Measurements from ENCODE around the gene KLRC1. TPM values are rescaled to one million over a fixed set of nuclear protein-coding genes. Genes with fewer than 3 reads are reported as not detected.
"Not testable (repeated sequence)": the region's sequence is repeated elsewhere in the genome, so short reads cannot be mapped to it uniquely, and the experiment has no call there.

The KLRC1 gene
- total RNA-seq, 3 donors from 2014 or later: 0.86 to 5.0 (median 1.5) TPM

GRCh38 chr12:10441144-10441543, 12.0 kb downstream of the KLRC1 start:
- not testable (repeated sequence) for H3K9me3 Mint-ChIP-seq; H3K4me1 Mint-ChIP-seq (ENCODE audit: low read depth); H3K36me3 Mint-ChIP-seq (ENCODE audit: insufficient read depth); ATAC-seq; H3K27me3 Mint-ChIP-seq (ENCODE audit: low read depth); H3K4me3 Mint-ChIP-seq; DNase-seq

GRCh38 chr12:10439608-10440274, 13.4 kb downstream of the KLRC1 start:
- H3K36me3 Mint-ChIP-seq (ENCODE audit: insufficient read depth); H3K4me3 Mint-ChIP-seq; H3K27me3 Mint-ChIP-seq (ENCODE audit: low read depth); DNase-seq; H3K4me1 Mint-ChIP-seq (ENCODE audit: low read depth); ATAC-seq; H3K9me3 Mint-ChIP-seq: not testable (repeated sequence)

- not testable (repeated sequence) for H3K4me3 Mint-ChIP-seq; H3K36me3 Mint-ChIP-seq (ENCODE audit: insufficient read depth); H3K4me1 Mint-ChIP-seq (ENCODE audit: low read depth); DNase-seq; H3K9me3 Mint-ChIP-seq; ATAC-seq; H3K27me3 Mint-ChIP-seq (ENCODE audit: low read depth)
Observed at GRCh38 chr12:10437601-10438000, 15.6 kb downstream of the KLRC1 start.

GRCh38 chr12:10435816-10436215, 17.4 kb downstream of the KLRC1 start, which contains the start of gene KLRC2:
TSS of gene KLRC2 (minus strand) at chr12:10436010. CDS start at chr12:10435986, 24 bp downstream.
- H3K4me3 Mint-ChIP-seq; H3K9me3 Mint-ChIP-seq; H3K36me3 Mint-ChIP-seq (ENCODE audit: insufficient read depth); H3K4me1 Mint-ChIP-seq (ENCODE audit: low read depth); DNase-seq; H3K27me3 Mint-ChIP-seq (ENCODE audit: low read depth); ATAC-seq: not testable (repeated sequence)

GRCh38 chr12:10430623-10431022, 22.6 kb downstream of the KLRC1 start:
- H3K4me1 Mint-ChIP-seq (ENCODE audit: low read depth); H3K27me3 Mint-ChIP-seq (ENCODE audit: low read depth); H3K36me3 Mint-ChIP-seq (ENCODE audit: insufficient read depth); H3K4me3 Mint-ChIP-seq; DNase-seq; H3K9me3 Mint-ChIP-seq: not testable (repeated sequence)
- peak in 1 of 2 donors; percentile 72 for ATAC-seq

GRCh38 chr12:10425938-10426337, 27.2 kb downstream of the KLRC1 start:
- not testable (repeated sequence) for H3K27me3 Mint-ChIP-seq (ENCODE audit: low read depth); DNase-seq; H3K36me3 Mint-ChIP-seq (ENCODE audit: insufficient read depth); H3K4me3 Mint-ChIP-seq; H3K9me3 Mint-ChIP-seq; H3K4me1 Mint-ChIP-seq (ENCODE audit: low read depth); ATAC-seq

GRCh38 chr12:10424260-10424899, 28.8 kb downstream of the KLRC1 start:
- H3K9me3 Mint-ChIP-seq; H3K36me3 Mint-ChIP-seq (ENCODE audit: insufficient read depth); DNase-seq; H3K4me1 Mint-ChIP-seq (ENCODE audit: low read depth); H3K4me3 Mint-ChIP-seq; H3K27me3 Mint-ChIP-seq (ENCODE audit: low read depth): not testable (repeated sequence)
- ATAC-seq: peak in 1 of 2 donors; percentile 38

- H3K4me3 Mint-ChIP-seq; DNase-seq; H3K36me3 Mint-ChIP-seq (ENCODE audit: insufficient read depth); H3K4me1 Mint-ChIP-seq (ENCODE audit: low read depth); H3K9me3 Mint-ChIP-seq; H3K27me3 Mint-ChIP-seq (ENCODE audit: low read depth): not testable (repeated sequence)
- ATAC-seq: peak; percentile 43 to 59
Observed at GRCh38 chr12:10422159-10422558, 31.0 kb downstream of the KLRC1 start.

GRCh38 chr12:10420334-10420733, 32.8 kb downstream of the KLRC1 start, which contains the start of gene KLRC3:
TSS of gene KLRC3 (minus strand) at chr12:10420595. CDS start at chr12:10420550, 45 bp downstream.
- H3K9me3 Mint-ChIP-seq; H3K36me3 Mint-ChIP-seq (ENCODE audit: insufficient read depth); H3K27me3 Mint-ChIP-seq (ENCODE audit: low read depth); H3K4me1 Mint-ChIP-seq (ENCODE audit: low read depth); DNase-seq; H3K4me3 Mint-ChIP-seq: not testable (repeated sequence)
- ATAC-seq: peak in 1 of 2 donors; percentile 35

GRCh38 chr12:10409392-10409791, 43.8 kb downstream of the KLRC1 start, which contains the start of gene KLRC4:
TSS of gene KLRC4 (minus strand) at chr12:10409757. CDS start at chr12:10409575, 182 bp downstream.
- Mint-ChIP-seq H3K9me3 (peaks cover 3% of the 10 kb centered on the region), H3K4me1 (ENCODE audit: low read depth) (no peaks in the 10 kb centered on the region), H3K4me3 (peak within 1 kb of the TSS; percentile 66), H3K27me3 (ENCODE audit: low read depth) (peaks cover 7% of the 10 kb centered on the region), H3K36me3 (ENCODE audit: insufficient read depth) (no peaks in the 10 kb centered on the region)
- DNase-seq: no peak
- peak in 1 of 2 donors; percentile 68 for ATAC-seq

GRCh38 chr12:10408842-10409241, 44.3 kb downstream of the KLRC1 start:
- H3K36me3 Mint-ChIP-seq (ENCODE audit: insufficient read depth): no peaks in the 10 kb centered on the region
- no peaks in the 10 kb centered on the region for H3K4me1 Mint-ChIP-seq (ENCODE audit: low read depth)
- peaks cover 3% of the 10 kb centered on the region for H3K9me3 Mint-ChIP-seq
- peaks cover 7% of the 10 kb centered on the region for H3K27me3 Mint-ChIP-seq (ENCODE audit: low read depth)
- no peak for ATAC-seq
- peak overlapping the region; percentile 66 for H3K4me3 Mint-ChIP-seq
- DNase-seq: no peak

- H3K9me3 Mint-ChIP-seq: peaks cover 3% of the 10 kb centered on the region
- DNase-seq: no peak
- peak overlapping the region; percentile 61 for H3K4me3 Mint-ChIP-seq
- H3K27me3 Mint-ChIP-seq (ENCODE audit: low read depth): peaks cover 3% of the 10 kb centered on the region
- no peaks in the 10 kb centered on the region for H3K36me3 Mint-ChIP-seq (ENCODE audit: insufficient read depth)
- H3K4me1 Mint-ChIP-seq (ENCODE audit: low read depth): no peaks in the 10 kb centered on the region
- ATAC-seq: peak; percentile 14 to 18
Observed at GRCh38 chr12:10406725-10407124, 46.5 kb downstream of the KLRC1 start.

- H3K4me3 Mint-ChIP-seq: peak overlapping the region; percentile 10
- peaks cover 3% of the 10 kb centered on the region for H3K9me3 Mint-ChIP-seq
- peaks cover 6% of the 10 kb centered on the region for H3K27me3 Mint-ChIP-seq (ENCODE audit: low read depth)
- H3K36me3 Mint-ChIP-seq (ENCODE audit: insufficient read depth): no peaks in the 10 kb centered on the region
- ATAC-seq (peak in 1 of 2 donors; percentile 56), DNase-seq (no peak)
- no peaks in the 10 kb centered on the region for H3K4me1 Mint-ChIP-seq (ENCODE audit: low read depth)
Observed at GRCh38 chr12:10405294-10405693, 47.9 kb downstream of the KLRC1 start.

- Mint-ChIP-seq H3K27me3 (ENCODE audit: low read depth) (peaks cover 10% of the 10 kb centered on the region), H3K4me3 (peak overlapping the region; percentile 10), H3K9me3 (peaks cover 3% of the 10 kb centered on the region), H3K4me1 (ENCODE audit: low read depth) (peaks cover 1% of the 10 kb centered on the region), H3K36me3 (ENCODE audit: insufficient read depth) (no peaks in the 10 kb centered on the region)
- ATAC-seq (no peak), DNase-seq (no peak)
Observed at GRCh38 chr12:10404798-10405197, 48.4 kb downstream of the KLRC1 start.

GRCh38 chr12:10400829-10401228, 52.3 kb downstream of the KLRC1 start:
- DNase-seq (no peak), ATAC-seq (no peak)
- Mint-ChIP-seq H3K36me3 (ENCODE audit: insufficient read depth) (no peaks in the 10 kb centered on the region), H3K4me1 (ENCODE audit: low read depth) (peaks cover 7% of the 10 kb centered on the region), H3K9me3 (peaks cover 3% of the 10 kb centered on the region), H3K4me3 (peak overlapping the region; percentile 16), H3K27me3 (ENCODE audit: low read depth) (peaks cover 12% of the 10 kb centered on the region)
